Endothelial cell (in vitro differentiated cells): ENCODE measurements around the gene MMP17. TPM values are rescaled to one million over a fixed set of nuclear protein-coding genes. Genes with fewer than 3 reads are reported as not detected.

ENCODE experiments used
- DNase-seq: peaks from one replicate; pipeline ENCODE4 v3.0.0; 2021; ENCODE audit warnings: low spot score
- H3K27ac Mint-ChIP-seq: one replicate; pipeline ENCODE4 v1.8.0; 2021; ENCODE audit warnings: mixed read lengths, inconsistent platforms; ENCODE audit not compliant: unreplicated experiment
- H3K27me3 Mint-ChIP-seq: one replicate; pipeline ENCODE4 v1.8.0; 2021; ENCODE audit warnings: mild to moderate bottlenecking, moderate library complexity, mixed read lengths, inconsistent platforms; ENCODE audit not compliant: unreplicated experiment
- H3K36me3 Mint-ChIP-seq: one replicate; pipeline ENCODE4 v1.8.0; 2021; ENCODE audit warnings: mild to moderate bottlenecking, low read depth, mixed read lengths, inconsistent platforms; ENCODE audit not compliant: unreplicated experiment
- H3K4me1 Mint-ChIP-seq: one replicate; pipeline ENCODE4 v1.8.0; 2021; ENCODE audit warnings: mild to moderate bottlenecking, mixed read lengths, inconsistent platforms; ENCODE audit not compliant: unreplicated experiment
- H3K4me3 Mint-ChIP-seq: one replicate; pipeline ENCODE4 v1.8.0; 2021; ENCODE audit warnings: mild to moderate bottlenecking, mixed read lengths, inconsistent platforms; ENCODE audit not compliant: unreplicated experiment
- H3K9me3 Mint-ChIP-seq: one replicate; pipeline ENCODE4 v1.8.0; 2021; ENCODE audit warnings: mixed read lengths, inconsistent platforms; ENCODE audit not compliant: unreplicated experiment
- CTCF ChIP-seq: fragments of 200-600 bp; sonication (generic); IDR thresholded peaks from one replicate; pipeline ENCODE4 v1.5.0; 2021; ENCODE audit warnings: antibody characterized with exemption; ENCODE audit not compliant: unreplicated experiment
- total RNA-seq: library from RNA; stranded (reverse); fragmentation: NEBNext Ultra II Directional; extraction: Animal tissue kit (Norgen Biotek cat#: 25700); gene quantifications from one replicate; pipeline ENCODE4 v1.2.1, GENCODE V29; 2021; ENCODE audit not compliant: unreplicated experiment

MMP17 gene
- total RNA-seq, 1 donor from 2014 or later = 6.3 TPM

- no peaks in the 10 kb centered on the region for H3K4me1 Mint-ChIP-seq
- no peak for DNase-seq
- no peaks in the 10 kb centered on the region for H3K36me3 Mint-ChIP-seq
- no peak overlapping the region for H3K27ac Mint-ChIP-seq
- no peak overlapping the region for H3K4me3 Mint-ChIP-seq
- no peaks in the 10 kb centered on the region for H3K9me3 Mint-ChIP-seq
- no peak for TF ChIP-seq CTCF
- H3K27me3 Mint-ChIP-seq = peaks cover 3% of the 10 kb centered on the region
These were observed 19.3 kb downstream of the MMP17 start for GRCh38 chr12:131847456-131847855.

GRCh38 chr12:131848753-131849152, 20.6 kb downstream of the MMP17 start:
- Mint-ChIP-seq H3K36me3 (no peaks in the 10 kb centered on the region), H3K4me3 (no peak overlapping the region), H3K4me1 (no peaks in the 10 kb centered on the region), H3K27me3 (peaks cover 3% of the 10 kb centered on the region), H3K9me3 (no peaks in the 10 kb centered on the region), H3K27ac (no peak overlapping the region)
- DNase-seq = no peak
- TF ChIP-seq CTCF = no peak

GRCh38 chr12:131849700-131850553, 21.7 kb downstream of the MMP17 start:
- Mint-ChIP-seq H3K4me3 (no peak overlapping the region), H3K36me3 (no peaks in the 10 kb centered on the region), H3K4me1 (no peaks in the 10 kb centered on the region), H3K27ac (no peak overlapping the region), H3K9me3 (no peaks in the 10 kb centered on the region), H3K27me3 (peaks cover 1% of the 10 kb centered on the region)
- no peak for TF ChIP-seq CTCF
- no peak for DNase-seq

- Mint-ChIP-seq H3K4me1 (no peaks in the 10 kb centered on the region), H3K4me3 (no peak overlapping the region), H3K27ac (no peak overlapping the region), H3K36me3 (no peaks in the 10 kb centered on the region), H3K9me3 (no peaks in the 10 kb centered on the region), H3K27me3 (peaks cover 2% of the 10 kb centered on the region)
- no peak for DNase-seq
- TF ChIP-seq CTCF = no peak
These were observed 22.8 kb downstream of the MMP17 start for GRCh38 chr12:131850856-131851559.
